Measurements from ENCODE around the gene ILRUN.
"Not testable (repeated sequence)": the region's sequence is repeated elsewhere in the genome, so short reads cannot be mapped to it uniquely, and the experiment has no call there.

DNA sequence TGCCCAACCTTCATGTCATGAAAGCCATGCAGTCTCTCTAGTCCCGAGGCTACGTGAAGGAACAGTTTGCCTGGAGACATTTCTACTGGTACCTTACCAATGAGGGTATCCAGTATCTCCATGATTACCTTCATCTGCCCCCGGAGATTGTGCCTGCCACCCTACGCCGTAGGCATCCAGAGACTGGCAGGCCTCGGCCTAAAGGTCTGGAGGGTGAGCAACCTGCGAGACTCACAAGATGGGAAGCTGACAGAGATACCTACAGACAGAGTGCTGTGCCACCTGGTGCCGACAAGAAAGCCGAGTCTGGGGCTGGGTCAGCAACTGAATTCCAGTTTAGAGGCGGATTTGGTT is 47.7 kb upstream of the ILRUN start:
- TF ChIP-seq EZH2 (IDR thresholded peaks at IDR 0.05; ENCODE audit: low read depth): not testable (repeated sequence)
- TF ChIP-seq, protein P1, sequence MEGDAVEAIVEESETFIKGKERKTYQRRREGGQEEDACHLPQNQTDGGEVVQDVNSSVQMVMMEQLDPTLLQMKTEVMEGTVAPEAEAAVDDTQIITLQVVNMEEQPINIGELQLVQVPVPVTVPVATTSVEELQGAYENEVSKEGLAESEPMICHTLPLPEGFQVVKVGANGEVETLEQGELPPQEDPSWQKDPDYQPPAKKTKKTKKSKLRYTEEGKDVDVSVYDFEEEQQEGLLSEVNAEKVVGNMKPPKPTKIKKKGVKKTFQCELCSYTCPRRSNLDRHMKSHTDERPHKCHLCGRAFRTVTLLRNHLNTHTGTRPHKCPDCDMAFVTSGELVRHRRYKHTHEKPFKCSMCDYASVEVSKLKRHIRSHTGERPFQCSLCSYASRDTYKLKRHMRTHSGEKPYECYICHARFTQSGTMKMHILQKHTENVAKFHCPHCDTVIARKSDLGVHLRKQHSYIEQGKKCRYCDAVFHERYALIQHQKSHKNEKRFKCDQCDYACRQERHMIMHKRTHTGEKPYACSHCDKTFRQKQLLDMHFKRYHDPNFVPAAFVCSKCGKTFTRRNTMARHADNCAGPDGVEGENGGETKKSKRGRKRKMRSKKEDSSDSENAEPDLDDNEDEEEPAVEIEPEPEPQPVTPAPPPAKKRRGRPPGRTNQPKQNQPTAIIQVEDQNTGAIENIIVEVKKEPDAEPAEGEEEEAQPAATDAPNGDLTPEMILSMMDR (conservative IDR thresholded peaks at IDR 0.05): not testable (repeated sequence)
